ENCODE measurements around the gene HMCN2.

HMCN2 gene

DNA sequence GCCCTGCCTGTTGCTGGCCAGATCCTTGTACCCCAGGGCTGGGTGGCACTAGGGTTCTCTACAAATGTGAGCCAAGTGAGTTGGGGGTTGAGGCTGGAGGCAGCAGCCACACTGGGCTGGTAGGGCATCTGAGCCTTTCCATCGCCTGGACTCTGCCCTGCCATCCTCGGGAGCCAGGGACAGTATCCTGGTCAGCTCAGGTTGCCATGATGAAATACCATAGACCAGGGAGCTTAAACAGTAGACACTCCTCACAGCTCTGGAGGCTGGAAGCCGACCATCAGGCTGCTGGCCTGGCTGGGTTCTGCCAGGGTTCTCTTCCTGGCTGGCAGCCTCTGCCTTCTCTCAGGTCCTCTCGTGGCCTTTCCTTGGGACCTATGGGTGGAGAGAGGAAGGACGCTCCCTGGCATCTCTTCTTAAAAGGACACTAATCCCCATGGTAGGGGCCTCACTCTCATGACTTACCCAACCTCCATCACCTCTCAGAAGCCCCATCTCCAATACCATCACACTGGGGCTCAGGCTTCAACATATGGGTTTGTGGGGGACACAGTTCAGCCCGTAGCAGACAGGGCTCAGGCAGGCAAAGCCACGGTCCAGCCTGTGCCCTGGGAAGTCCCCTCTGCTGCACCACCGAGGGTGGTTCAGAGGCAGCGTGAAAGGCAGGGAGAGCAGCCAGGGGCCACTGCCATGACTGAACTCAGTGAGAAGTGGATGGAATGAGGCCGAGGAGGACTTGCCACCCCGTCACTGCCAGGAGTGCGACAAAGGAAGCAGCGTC lies 50.1 kb downstream of the HMCN2 start:
- intact Hi-C loops (cut with DNase I) = no loop called here
- peak in 2 of 42 donors; percentile 11 to 12 for DNase-seq

DNA sequence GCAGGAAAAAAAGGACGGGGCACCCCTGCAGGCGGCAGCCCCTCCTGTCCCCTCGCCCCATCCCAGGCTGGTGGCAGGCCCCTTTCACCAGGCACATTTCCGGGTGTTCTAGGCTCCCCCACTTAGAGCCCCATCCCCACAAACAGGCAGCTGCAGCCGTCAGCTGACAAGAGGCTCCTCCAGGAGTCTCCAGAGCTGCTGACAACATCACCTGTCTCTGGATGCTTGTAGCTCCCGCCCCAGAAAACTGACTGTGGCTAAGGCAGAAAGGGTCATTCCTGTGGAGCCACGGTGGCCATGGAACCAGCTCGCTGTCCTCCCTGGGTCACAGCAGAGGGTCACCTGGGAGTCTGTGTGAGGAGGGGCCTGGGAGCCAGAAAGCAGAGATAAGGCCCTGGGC lies 50.9 kb downstream of the HMCN2 start:
- intact Hi-C loops (cut with DNase I) = no loop called here
- DNase-seq = no peak

- no peak for DNase-seq
- intact Hi-C loops (cut with DNase I) = no loop called here
These were observed 53.7 kb downstream of the HMCN2 start for GRCh38 chr9:130319300-130319699.

GRCh38 chr9:130319944-130320712 lies 54.6 kb downstream of the HMCN2 start:
- intact Hi-C loops (cut with DNase I) = no loop called here
- DNase-seq = no peak

DNA sequence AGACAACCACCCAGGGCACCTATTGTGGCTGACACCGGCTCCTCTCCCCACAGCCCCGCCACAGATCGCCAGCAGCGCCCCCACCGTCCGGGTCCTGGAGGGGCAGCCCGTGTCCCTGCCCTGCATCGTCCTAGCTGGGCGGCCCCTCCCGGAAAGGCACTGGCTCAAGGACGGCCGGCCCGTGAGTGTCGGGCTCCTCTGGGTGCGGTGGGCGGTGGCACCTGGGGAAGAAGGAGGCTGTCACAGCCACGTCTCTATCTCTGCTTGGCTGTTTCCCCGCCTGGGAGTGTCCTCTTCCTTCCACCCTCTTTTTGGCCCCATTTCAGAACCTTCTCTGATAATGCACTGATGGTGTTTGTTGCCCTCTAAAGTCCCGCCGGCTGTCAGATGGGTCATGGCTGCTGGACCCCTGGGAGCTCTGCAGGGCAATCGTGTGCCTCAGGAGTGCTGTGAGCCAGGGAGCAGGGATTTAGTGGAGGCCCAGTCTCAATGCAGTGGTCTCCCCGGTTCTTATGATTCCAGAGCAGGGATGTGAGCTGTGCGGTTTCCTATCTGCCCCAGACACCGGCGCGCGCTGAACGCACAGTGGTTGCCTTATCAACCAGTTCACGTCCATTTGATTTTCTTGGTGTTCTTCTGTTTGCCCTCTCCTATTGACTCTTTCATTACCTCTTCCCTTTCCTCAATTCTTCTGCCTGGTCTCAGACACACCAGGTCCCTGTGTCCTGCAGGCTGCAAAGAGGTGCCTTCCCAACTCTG lies 55.3 kb downstream of the HMCN2 start:
- intact Hi-C loops (cut with DNase I) = no loop called here

GRCh38 chr9:130321539-130321938 lies 56.0 kb downstream of the HMCN2 start:
- DNase-seq = no peak
- intact Hi-C loops (cut with DNase I) = no loop called here

More for the DNA sequence above, 55.3 kb downstream of the HMCN2 start:
- DNase-seq = no peak

DNA sequence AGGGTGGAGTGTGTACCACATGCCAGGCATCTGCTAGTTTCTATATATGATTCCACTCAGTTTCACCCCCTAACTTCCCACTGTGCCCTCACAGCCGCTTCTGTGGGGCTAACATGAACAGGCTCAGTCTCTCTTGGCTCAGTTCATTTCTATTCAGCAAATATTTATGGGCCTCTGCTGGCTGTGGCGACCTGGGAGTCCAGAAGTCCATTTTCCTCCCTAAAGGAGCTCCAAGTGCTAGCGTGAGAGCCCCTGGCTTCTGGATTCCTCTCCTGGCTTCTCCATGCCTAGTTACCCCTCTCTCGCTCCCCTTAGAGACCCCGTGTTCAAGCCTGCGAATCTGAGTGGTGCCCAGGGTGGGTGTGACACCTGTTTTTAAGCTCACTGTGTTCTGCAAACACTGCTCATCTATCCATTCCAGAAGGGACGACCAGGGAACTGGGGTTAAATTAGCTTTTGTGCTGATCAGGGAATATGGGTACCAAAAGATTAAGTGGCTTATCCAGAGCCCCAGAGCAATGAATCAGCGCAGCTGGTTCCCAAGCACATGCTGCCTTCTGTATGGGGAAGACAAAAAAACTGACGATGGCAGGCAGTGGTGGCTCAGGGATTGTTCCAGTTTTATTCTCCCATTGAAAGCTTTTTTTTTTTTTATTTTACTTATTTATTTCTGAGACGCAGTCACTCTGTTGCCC lies 57.6 kb downstream of the HMCN2 start:
- intact Hi-C loops (cut with DNase I) = no loop called here
- DNase-seq = no peak

GRCh38 chr9:130325921-130326320 lies 60.4 kb downstream of the HMCN2 start:
- intact Hi-C loops (cut with DNase I) = no loop called here

DNA sequence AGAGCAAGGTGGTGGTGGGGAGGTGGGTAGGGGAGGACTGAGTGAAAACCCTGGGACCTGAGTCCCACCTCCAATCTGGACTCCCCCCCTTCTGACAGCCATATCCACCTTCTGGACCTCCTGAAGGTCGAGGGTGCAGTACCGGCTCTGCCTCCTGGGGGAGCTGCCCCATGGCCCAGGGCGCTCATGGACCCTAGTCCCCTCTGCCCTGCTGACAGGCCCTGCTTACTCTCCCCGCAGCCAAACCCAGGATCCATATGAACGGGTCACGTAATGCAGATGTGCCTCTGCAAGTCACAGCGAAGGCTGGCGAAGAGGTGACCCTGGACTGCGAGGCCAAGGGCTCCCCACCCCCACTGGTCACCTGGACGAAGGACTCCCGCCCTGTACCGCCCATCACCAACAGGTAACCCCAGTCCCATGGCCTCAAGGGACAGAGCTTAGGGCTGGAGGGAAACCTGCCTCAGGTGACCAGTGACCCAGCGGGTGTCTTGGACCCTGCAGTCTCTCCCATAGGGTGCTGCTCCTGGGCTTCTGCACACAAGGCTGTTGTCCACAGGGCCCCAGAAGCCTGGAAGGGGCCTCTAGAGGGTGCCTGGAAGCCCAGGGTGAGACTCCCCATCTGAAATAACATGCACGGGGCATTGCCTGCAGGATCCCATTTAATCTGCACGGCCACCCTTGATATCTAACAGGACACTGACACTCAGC lies 61.7 kb downstream of the HMCN2 start:
- DNase-seq = no peak
- intact Hi-C loops (cut with DNase I) = no loop called here

More at GRCh38 chr9:130325921-130326320, 60.4 kb downstream of the HMCN2 start:
- no peak for DNase-seq

- DNase-seq = no peak
- intact Hi-C loops (cut with DNase I) = no loop called here
These were observed 62.3 kb downstream of the HMCN2 start for GRCh38 chr9:130327781-130328348.

DNA sequence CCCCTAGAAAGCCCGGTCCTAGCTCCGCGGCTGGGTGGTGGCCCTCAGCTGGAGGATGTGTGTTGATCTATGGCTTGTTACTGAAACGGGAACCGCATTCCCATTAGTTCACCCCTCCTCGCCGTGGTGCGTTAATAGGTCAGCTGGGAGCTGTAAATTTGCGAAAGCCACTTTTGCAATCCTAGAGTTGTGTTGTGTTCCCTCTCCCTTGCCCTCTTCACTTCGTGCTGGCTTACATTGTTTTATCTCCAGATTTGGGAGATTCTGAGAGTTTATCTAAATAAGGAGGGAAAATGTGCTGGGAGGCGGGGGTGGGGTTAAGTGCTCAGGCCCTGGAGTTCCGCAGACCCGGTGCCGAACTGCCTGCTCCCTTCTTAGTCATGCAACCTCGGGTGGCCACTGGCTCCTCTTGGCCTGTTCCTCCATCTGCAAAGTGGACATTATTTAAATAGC lies 62.8 kb downstream of the HMCN2 start:
- no peak for DNase-seq

GRCh38 chr9:130329061-130329460 lies 63.5 kb downstream of the HMCN2 start:
- no peak for DNase-seq
- intact Hi-C loops (cut with DNase I) = no loop called here

More for the DNA sequence above, 62.8 kb downstream of the HMCN2 start:
- intact Hi-C loops (cut with DNase I) = no loop called here

- no peak for DNase-seq
- intact Hi-C loops (cut with DNase I) = no loop called here
These were observed 64.8 kb downstream of the HMCN2 start for GRCh38 chr9:130330202-130330862.

DNA sequence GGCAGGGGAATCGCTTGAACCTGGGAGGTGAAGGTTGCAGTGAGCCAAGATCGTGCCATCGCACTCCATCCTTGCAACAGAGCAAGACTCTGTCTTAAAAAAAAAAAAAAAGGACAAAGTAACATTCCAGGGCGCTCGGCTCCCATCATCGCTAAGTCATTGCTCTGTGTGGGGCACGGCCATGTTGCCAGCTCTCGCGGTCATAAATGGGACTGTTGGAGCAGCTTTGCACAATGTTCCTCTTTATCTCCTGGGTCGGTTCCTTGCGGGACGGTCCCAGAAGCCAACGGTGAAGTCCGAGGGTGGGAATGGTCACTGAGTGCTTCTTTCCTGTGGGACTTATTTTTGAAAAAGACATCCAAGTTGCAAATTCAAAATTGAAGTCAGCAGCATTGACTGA lies 65.5 kb downstream of the HMCN2 start:
- DNase-seq = no peak
- intact Hi-C loops (cut with DNase I) = no loop called here

- DNase-seq = no peak
- intact Hi-C loops (cut with DNase I) = no loop called here
These were observed 66.0 kb downstream of the HMCN2 start for GRCh38 chr9:130331573-130331972.

DNA sequence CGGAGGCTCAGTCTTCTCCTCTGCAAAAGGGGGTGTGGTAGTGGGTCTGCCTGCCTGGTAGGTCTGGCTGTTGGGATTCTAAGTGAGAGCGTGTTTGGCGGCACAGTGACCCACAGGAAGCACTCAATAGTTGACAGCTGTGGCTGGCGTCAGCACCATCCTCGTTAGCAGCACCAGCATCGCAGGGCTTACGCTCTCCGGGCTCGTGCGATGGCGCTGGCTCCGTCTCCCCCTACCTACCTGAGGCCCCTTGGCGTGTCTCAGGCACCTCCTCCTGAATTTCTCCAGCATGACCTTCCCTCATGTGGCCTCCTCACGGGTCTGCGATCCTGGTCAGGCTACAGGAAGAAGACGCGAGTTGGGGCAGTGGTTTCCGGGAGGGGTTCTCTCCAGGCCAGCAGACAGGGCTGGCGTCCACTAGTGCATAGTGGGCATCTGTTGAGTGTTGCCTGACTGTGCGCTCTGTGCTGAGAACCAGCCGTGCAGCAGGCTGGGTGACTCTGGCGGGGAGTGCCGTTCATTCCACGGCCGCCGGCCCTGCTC lies 66.9 kb downstream of the HMCN2 start:
- intact Hi-C loops (cut with DNase I) = no loop called here
- DNase-seq = no peak

- no peak for DNase-seq
- intact Hi-C loops (cut with DNase I) = no loop called here
These were observed 67.6 kb downstream of the HMCN2 start for GRCh38 chr9:130333041-130333711.

Data from head of caudate nucleus (tissue), 42 donors.